GM12875 (cell line): ENCODE results near the gene DARS1.

ENCODE experiments used
- H3K4me3 ChIP-seq: one replicate; pipeline ENCODE4 v1.5.1; 2011; ENCODE audit warnings: low read depth, low read length, control low read depth
- TF ChIP-seq, protein P1 (sequence below): IDR thresholded peaks from 2 replicates; pipeline ENCODE4 v1.5.1; 2011; ENCODE audit warnings: low read depth, mild to moderate bottlenecking, control low read depth, inconsistent platforms, low read length, moderate library complexity, borderline replicate concordance; ENCODE audit not compliant: insufficient read depth

The DARS1 gene

DNA sequence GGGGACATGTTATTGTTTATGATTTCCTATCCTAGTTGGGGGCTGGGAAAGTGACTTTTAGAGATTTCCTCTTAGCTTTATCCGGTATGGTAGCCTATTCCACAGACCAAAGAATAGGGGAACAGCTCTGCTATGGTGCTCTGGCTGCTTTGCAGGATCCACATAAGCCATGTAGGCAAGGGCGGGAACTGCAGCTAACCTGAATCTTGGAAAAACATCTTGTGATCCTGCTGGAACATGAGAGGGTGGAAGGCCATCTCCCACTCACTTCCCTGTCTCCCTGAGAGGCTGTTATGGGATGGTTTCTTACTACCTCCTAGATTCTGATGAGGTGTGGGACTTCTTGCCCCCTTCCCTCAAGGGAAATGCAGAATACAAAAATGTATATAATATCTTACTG lies 2.0 kb upstream of the DARS1 start:
- no peak overlapping the region for H3K4me3 ChIP-seq

DNA sequence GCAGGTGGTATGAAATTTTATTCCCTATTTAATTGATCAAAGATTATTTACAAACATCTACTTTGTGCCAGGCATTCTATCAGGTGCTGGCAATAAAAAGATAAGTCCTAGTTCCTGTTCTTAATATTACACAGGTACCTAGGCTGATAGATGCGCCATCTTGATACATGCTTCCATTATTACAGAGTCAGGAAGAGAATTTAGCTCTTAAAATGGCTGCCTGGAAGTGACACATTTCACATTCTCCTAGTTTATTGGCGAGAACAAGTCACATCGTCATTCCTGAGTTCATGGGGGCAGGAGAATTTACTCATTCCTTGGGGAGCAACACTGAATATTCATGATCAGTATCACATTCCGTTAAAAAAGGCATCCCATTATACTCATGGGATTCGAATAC lies 1.1 kb upstream of the DARS1 start:
- TF ChIP-seq, protein P1, sequence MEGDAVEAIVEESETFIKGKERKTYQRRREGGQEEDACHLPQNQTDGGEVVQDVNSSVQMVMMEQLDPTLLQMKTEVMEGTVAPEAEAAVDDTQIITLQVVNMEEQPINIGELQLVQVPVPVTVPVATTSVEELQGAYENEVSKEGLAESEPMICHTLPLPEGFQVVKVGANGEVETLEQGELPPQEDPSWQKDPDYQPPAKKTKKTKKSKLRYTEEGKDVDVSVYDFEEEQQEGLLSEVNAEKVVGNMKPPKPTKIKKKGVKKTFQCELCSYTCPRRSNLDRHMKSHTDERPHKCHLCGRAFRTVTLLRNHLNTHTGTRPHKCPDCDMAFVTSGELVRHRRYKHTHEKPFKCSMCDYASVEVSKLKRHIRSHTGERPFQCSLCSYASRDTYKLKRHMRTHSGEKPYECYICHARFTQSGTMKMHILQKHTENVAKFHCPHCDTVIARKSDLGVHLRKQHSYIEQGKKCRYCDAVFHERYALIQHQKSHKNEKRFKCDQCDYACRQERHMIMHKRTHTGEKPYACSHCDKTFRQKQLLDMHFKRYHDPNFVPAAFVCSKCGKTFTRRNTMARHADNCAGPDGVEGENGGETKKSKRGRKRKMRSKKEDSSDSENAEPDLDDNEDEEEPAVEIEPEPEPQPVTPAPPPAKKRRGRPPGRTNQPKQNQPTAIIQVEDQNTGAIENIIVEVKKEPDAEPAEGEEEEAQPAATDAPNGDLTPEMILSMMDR, result no peak
- no peak overlapping the region for H3K4me3 ChIP-seq

More for the DNA sequence above, 2.0 kb upstream of the DARS1 start:
- TF ChIP-seq, protein P1, result no peak

DNA sequence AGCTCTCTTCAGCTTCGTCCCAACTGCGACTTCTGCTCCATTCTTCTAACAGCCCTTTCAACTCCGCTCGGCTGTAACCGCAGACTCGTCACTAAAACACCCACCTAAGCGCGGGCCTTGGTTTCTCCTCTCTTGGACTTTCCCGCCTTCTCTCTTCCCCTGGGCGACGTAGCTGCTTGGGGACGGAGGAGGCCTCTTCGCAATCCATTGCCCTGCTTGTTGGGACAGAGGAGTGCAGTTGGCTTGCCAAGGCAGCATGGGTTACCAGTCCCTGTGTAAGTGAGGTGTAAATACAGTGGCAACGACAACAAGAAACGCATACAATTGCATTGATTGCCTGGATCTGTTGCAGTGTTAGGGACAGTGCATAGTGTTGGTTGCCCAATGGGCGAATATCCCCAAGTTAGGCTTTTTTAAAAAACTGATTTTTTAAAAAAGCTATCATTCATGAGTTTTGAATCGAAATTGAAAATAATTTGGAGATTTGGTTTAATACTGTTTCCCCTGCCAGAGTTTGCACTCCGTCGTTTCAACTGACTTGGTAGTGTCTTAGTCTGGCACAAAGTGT lies 484 bp upstream of the DARS1 start:
- peak overlapping the region; percentile 76 for H3K4me3 ChIP-seq
- TF ChIP-seq, protein P1, result no peak

DNA sequence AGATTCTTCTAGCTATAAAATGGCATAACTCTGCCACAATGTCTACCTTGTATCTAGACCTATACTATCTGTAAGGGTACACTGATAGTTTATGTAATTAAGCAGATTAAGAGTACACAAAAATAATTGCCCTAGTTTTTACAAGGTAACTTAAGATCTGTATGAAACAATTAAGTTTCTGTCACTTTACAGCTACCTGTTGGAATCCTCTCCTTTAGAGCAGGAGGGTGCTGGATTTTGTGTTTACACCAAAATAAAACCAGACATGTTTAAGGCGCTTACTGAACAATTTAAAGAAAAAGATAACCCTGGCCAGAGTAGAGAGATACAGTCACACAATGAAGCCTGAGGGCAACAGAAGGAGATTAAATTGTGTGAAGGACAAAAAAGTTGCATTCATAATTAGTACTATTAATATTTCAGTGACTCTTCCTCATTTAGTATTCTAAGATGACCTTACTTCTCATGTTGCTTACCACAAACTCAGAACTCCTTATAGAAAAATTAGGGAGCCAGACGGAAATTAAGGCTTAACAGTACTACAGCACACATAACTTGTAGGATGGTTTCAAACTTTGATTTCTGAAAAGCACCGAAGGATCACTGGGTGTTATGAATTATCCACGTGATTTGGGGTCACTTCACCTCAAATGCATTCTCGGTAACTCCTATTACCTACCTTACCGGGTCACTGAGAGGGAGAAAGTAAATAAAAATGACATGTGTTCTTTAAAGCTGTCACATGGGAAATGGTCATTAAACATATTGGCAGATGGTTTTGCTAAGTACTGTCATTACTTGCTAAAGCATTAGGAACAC lies 1.0 kb downstream of the DARS1 start:
- H3K4me3 ChIP-seq, result peak overlapping the region; percentile 76
- TF ChIP-seq, protein P1, result no peak

DNA sequence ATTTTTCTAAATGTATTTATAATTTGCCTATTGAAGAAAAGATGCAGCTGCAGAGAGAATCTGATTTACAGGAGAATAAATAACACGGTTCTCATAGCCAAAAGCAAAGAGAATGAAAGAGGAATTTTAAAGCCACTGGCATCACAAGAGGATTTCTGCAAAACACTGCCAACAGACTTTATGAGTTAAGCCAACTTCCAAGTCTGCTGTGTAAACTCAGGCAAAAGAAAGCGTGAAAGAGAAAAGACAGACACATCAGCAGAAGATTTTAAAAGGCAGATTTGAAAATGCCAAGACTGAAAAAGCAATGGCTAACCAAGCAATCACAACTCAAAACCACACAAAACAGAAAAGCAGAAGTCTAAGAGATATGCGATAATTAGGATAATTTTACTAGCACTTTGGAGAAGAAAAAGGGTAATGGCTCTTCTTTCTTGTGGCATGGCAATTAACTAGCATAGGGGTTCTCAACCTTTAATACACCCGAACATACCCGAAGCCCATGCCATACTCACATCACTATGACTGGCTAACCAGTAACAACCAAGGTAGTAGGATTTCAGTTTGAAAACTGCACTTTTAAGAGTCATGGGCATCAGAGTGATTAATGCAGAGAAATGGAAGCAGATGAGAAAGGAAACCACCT lies 4.9 kb downstream of the DARS1 start:
- TF ChIP-seq, protein P1, result no peak
- no peak overlapping the region for H3K4me3 ChIP-seq

DNA sequence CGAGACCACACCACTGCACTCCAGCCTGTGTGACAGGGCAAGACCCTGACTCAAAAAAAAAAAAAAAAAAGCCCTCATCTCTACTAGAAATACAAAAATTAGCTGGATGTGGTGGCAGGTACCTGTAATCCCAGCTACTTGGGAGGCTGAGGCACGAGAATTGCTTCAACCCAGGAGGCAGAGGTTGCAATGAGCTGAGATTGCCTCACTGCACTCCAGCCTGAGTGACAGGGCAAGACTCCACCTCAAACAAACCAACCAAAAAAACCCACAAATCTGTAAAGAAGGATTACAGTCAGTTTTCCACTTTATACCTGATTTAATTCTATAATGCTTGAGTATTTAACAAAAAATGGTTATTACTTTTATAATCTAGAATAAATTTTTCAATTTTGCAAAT lies 9.7 kb downstream of the DARS1 start:
- TF ChIP-seq, protein P1, result no peak
- H3K4me3 ChIP-seq, result no peak overlapping the region

DNA sequence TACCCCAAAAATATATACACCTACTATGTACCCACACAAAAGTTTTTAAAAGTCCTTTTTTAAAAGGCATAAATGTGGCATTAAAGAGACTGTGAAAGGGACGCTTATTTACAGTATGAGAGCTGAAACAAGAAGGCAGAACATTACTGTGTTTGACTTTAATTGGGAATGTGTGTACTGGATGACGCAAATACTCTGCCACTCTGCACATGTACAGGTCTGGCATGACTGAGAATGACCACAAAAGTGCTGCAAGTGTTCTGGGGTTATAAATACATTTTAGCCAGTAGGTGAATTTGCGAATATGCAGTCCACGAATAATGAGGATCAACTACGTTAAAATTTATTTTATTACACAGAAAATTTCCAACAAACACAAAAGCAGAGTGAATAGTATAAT lies 11.4 kb downstream of the DARS1 start:
- H3K4me3 ChIP-seq, result no peak overlapping the region
- TF ChIP-seq, protein P1, result no peak
